H7 (cell line): ENCODE data around the gene PIK3C2G. TPM values are rescaled to one million over a fixed set of nuclear protein-coding genes. Genes with fewer than 3 reads are reported as not detected.

Experiments
- DNase-seq: peaks from one replicate; pipeline ENCODE4 v3.0.0; 2012
- H3K27me3 ChIP-seq: 2 replicates; pipeline ENCODE4 v1.6.0; 2011; ENCODE audit warnings: mild to moderate bottlenecking, low read length; ENCODE audit not compliant: control insufficient read depth, insufficient read depth
- H3K36me3 ChIP-seq: replicated peaks from 2 replicates; pipeline ENCODE4 v1.5.1; 2011; ENCODE audit warnings: low read length; ENCODE audit not compliant: control insufficient read depth, insufficient read depth
- H3K4me3 ChIP-seq: 2 replicates; pipeline ENCODE4 v1.5.1; 2011; ENCODE audit warnings: low read depth, mild to moderate bottlenecking, control low read depth, low read length, moderate library complexity; ENCODE audit not compliant: insufficient read depth
- total RNA-seq: library from RNA; depleted of rRNA; stranded (reverse); fragments of >200 nt; shearing (Covaris generic); gene quantifications from 2 replicates; pipeline ENCODE4 v1.2.3, GENCODE V29; 2014

PIK3C2G gene
- total RNA-seq, 1 experiment from 2014 or later = not detected

- H3K4me3 ChIP-seq = no peak overlapping the region
- DNase-seq = no peak
- H3K36me3 ChIP-seq = no peaks in the 10 kb centered on the region
- no peaks in the 10 kb centered on the region for H3K27me3 ChIP-seq
These were observed 35.6 kb downstream of the PIK3C2G start for GRCh38 chr12:18296909-18297280.

GRCh38 chr12:18297902-18298301 lies 36.6 kb downstream of the PIK3C2G start:
- no peak overlapping the region for H3K4me3 ChIP-seq
- DNase-seq = no peak
- no peaks in the 10 kb centered on the region for H3K36me3 ChIP-seq

DNA sequence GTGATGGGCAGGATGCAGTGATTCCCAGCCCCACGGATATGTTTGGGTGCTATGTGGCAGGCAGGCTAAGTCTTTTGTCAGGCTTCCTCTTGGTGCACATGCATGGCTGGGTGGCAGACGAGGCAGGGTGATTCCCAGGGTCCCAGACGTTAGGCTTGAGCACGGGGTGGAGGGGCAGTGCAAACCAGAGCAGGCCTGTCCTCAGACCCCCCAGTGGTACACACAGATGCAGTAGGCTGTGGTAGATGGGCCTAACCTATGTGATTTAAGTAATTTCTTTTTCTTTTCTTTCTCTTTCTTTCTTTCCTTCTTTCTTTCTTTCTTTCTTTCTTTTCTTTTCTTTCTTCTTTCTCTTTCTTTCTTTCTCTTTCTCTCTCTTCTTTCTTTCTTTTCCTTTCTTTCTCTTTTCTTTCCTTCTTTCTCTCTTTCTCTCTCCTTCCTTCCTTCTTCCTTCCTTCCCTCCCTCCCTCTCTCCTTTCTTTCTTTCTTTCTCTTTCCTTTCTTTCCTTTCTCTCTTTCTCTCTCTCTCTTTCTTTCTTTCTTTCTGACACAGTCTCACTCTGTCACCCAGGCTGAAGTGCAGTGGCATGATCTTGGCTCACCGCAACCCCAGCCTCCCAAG lies 41.6 kb downstream of the PIK3C2G start:
- H3K4me3 ChIP-seq = no peak overlapping the region
- no peak for DNase-seq
- H3K36me3 ChIP-seq = no peaks in the 10 kb centered on the region
- H3K27me3 ChIP-seq = no peaks in the 10 kb centered on the region

More at GRCh38 chr12:18297902-18298301, 36.6 kb downstream of the PIK3C2G start:
- H3K27me3 ChIP-seq = no peaks in the 10 kb centered on the region

DNA sequence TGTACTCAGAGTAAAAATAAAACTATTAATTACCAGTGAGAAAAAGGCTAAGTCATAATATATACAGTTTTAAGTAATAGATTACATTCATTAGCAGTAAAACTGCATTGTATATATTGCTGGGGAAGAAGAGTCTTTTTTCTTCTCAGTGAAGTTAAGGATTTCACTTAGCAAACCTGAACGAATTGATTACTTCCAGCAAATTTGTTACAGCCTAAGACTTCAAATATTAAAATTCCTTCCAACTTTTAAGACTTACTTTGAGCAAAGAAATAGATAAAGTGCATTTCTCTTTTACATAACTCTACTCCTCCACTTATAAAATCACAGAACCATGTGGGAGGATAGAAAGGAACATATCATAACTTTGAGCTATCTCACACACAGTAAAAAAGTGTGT lies 43.3 kb downstream of the PIK3C2G start:
- no peak for DNase-seq
- Histone ChIP-seq H3K27me3 (no peaks in the 10 kb centered on the region), H3K4me3 (no peak overlapping the region), H3K36me3 (no peaks in the 10 kb centered on the region)

DNA sequence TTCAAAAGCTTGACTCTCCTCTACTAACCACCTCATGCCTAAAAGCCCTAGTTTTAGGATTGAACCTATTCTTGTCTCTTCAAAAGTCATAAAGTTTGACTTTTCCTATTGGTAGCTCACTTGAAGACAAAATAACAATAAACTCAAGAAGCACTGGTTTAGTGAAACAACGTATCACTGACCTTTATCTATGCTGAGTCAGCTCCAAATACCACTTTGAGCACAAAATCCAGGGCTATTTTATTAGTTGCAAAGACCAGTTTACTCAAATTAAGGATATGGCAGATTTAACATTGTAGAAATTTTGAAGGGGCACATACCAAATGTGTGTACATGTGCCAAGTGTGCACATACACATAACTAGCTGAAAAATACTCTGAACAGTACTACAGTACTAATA lies 45.0 kb downstream of the PIK3C2G start:
- Histone ChIP-seq H3K36me3 (no peaks in the 10 kb centered on the region), H3K4me3 (no peak overlapping the region), H3K27me3 (no peaks in the 10 kb centered on the region)
- no peak for DNase-seq

DNA sequence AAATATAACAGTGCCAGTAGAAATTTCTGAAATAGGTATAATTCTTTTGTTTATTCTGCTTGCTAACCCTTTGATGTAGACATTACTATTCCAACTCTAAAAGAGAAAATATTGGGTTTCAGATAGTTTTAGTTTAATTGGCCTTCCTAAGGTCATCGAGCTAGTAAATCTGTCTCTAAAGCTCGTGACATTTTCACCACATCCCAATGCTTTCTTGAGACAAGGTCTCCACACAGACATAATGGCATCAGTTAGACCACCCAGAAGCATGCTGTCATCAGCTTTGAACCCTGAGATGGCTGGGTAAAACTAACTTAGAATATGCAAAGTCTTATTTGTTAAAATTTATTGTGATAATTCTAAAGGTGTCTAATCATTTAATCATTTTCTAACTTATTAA lies 52.0 kb downstream of the PIK3C2G start:
- H3K27me3 ChIP-seq = no peaks in the 10 kb centered on the region
- no peak overlapping the region for H3K4me3 ChIP-seq
- DNase-seq = no peak
- H3K36me3 ChIP-seq = no peaks in the 10 kb centered on the region

DNA sequence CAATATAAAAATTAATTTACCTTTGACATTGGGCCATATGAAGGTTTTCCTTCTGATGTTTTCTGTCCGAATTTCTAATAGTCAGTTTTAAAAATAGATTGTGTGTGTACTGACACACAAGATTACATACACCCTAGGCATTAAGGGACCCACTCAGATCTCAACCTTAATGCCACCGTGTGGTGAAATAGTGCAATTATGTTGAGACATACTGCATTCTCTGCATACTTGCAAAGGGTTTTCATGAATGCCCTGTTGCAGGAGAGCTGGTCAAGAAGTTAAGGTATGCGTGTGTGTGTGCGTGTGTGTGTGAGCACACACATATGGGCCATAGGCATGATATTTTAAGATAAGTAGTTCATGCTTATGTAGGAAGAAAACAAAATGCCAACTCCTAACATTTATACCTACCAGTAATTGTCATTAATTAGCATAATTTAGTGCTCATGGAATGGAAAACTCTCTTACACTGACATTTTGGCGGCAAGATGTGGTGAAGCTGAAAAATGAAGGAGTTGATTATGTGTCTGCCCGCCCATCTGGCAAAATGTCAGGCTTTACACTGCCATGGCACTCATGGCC lies 58.8 kb downstream of the PIK3C2G start:
- peak; percentile 31 for DNase-seq
- H3K4me3 ChIP-seq = no peak overlapping the region
- H3K27me3 ChIP-seq = no peaks in the 10 kb centered on the region
- no peaks in the 10 kb centered on the region for H3K36me3 ChIP-seq

- DNase-seq = no peak
- Histone ChIP-seq H3K27me3 (no peaks in the 10 kb centered on the region), H3K36me3 (no peaks in the 10 kb centered on the region), H3K4me3 (no peak overlapping the region)
These were observed 59.7 kb downstream of the PIK3C2G start for GRCh38 chr12:18320976-18321375.

DNA sequence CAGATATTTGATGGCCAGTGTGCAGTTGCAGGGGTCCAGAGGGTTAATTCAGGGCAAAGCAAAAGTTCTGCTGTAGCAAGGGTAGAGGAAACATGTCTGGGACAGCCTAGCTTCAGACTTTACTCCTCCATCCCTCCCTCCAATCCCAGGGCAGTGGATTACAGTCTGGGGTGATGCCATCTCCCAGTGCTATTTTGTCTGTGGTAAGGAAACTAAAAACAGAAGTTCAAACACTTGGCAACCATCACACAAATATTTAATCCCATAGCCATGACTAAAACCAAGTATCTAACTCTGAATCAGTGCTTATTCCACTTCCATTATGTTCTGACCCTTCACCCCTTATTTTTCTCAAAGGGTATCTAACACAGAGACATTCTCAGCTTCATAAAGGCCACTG lies 61.8 kb downstream of the PIK3C2G start:
- H3K4me3 ChIP-seq = no peak overlapping the region
- DNase-seq = no peak
- no peaks in the 10 kb centered on the region for H3K27me3 ChIP-seq
- no peaks in the 10 kb centered on the region for H3K36me3 ChIP-seq

DNA sequence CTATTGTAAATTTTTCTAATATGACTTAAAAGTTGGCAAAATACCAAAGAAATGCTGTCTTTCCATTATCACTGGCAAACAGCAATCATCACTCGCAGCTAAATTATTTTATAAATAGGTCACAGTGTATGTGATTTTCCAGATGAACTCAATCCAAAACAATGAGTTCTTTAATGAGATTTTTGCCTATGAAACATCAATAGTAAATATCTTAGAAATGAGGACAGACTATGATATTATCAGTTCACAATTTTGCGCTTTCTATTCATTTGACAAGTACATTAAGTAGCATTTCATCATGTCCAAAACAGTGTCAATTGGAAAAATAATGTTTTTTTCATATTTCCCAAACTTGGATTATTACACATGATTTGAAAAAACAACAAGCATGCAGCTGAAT lies 65.7 kb downstream of the PIK3C2G start:
- DNase-seq = no peak
- H3K36me3 ChIP-seq = no peaks in the 10 kb centered on the region
- no peaks in the 10 kb centered on the region for H3K27me3 ChIP-seq
- no peak overlapping the region for H3K4me3 ChIP-seq

GRCh38 chr12:18332173-18332572 lies 70.9 kb downstream of the PIK3C2G start:
- no peak overlapping the region for H3K4me3 ChIP-seq
- H3K36me3 ChIP-seq = no peaks in the 10 kb centered on the region
- no peaks in the 10 kb centered on the region for H3K27me3 ChIP-seq
- DNase-seq = no peak

- H3K36me3 ChIP-seq = no peaks in the 10 kb centered on the region
- H3K27me3 ChIP-seq = no peaks in the 10 kb centered on the region
- no peak for DNase-seq
- no peak overlapping the region for H3K4me3 ChIP-seq
These were observed 78.3 kb downstream of the PIK3C2G start for GRCh38 chr12:18339633-18340032.

- H3K27me3 ChIP-seq = no peaks in the 10 kb centered on the region
- H3K4me3 ChIP-seq = no peak overlapping the region
- H3K36me3 ChIP-seq = no peaks in the 10 kb centered on the region
- DNase-seq = no peak
These were observed 78.9 kb downstream of the PIK3C2G start for GRCh38 chr12:18340186-18340585.

- Histone ChIP-seq H3K4me3 (no peak overlapping the region), H3K36me3 (no peaks in the 10 kb centered on the region), H3K27me3 (no peaks in the 10 kb centered on the region)
- no peak for DNase-seq
These were observed 79.5 kb downstream of the PIK3C2G start for GRCh38 chr12:18340786-18341185.

GRCh38 chr12:18343708-18344107 lies 82.4 kb downstream of the PIK3C2G start:
- H3K4me3 ChIP-seq = no peak overlapping the region
- H3K27me3 ChIP-seq = no peaks in the 10 kb centered on the region
- DNase-seq = no peak
- H3K36me3 ChIP-seq = no peaks in the 10 kb centered on the region
